Measurements from ENCODE around the gene EXOC3.
"Not testable (repeated sequence)": the region's sequence is repeated elsewhere in the genome, so short reads cannot be mapped to it uniquely, and the experiment has no call there.

The EXOC3 gene

DNA sequence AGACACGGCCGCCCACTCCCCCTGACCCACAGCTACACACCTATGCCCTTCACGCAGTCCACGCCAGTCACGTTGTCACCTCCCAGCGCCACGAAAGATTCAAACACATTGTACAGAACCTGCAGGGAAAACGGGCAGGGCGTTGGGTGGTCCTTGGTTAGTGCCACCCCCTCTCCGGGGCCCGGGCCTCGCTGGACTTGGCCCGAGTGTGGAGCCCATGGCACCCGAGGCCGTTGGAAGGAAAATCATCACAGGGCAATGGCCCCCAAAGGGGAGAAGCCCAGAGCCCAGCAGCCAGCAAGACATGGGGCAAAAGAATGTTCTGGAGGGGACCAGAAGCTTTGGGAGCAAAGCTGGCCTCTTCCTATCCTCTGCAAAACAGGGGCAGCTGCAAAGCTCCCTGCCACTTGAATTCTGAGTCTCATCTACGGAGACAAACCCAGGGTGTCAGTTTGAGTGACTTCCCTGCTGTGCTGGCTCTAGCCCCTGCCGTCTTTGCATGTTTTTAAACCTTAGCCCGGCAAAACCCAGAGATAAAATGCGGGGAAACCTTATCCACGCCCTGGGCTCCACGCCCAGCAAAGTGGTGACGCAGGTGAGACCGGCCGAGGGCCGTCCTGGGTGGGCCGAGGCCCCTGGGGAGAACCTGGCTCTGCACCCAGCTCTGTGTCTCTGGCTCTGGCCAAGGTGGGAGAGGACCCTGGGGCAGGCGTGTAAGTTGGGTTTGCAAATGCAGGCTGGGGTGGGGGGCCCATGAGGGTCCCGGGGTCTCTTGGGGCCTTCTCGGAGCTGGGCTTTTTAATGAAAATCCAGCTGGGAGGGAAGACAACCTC is 42.4 kb downstream of the EXOC3 start:
- no peak for DNase-seq (ENCODE audit: low read depth in 2 of 2)

DNA sequence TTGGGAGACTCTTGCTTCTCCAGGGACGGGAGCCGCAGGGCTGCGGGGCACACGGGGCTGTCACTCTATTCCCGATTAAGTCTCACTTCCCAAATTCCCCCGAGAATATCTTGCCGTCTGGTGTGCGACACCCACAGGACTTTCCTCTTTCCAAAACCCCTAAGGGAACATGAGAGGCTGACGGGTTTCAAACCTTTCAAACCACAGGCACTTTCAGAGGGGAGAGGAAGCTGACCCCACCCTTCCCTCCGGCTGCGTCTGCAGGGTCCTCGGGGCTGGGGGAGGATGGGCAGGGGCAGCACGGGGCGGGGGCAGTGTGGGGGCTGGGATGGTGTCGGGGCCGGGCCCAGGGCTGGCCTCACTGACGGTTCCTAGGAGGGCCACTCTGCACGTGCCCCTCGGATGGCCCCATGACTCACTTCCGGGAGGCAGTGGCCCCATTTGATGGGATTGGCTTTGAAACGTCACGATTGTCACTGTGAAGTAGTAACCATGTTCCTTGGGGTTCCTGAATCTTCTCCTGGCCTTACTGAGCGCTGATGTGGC is 43.0 kb downstream of the EXOC3 start:
- no peak for DNase-seq (ENCODE audit: low read depth in 2 of 2)

DNA sequence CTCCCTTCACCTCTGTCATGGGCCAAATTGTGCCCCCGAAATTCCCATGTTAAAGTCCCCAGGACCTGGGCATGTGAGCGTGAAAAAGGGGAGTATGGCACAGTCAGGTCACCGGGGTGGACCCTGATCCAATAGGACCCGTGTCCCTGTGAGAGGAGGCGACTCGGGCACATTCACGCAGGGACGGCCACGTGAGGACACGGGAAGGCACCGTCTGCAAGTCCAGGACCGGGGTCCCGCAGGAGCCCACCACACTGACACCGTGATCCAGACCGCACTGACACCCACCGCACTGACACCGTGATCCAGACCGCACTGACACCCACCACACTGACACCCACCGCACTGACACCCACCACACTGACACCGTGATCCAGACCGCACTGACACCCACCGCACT is 43.6 kb downstream of the EXOC3 start:
- DNase-seq (ENCODE audit: low read depth in 2 of 2), result not testable (repeated sequence)

DNA sequence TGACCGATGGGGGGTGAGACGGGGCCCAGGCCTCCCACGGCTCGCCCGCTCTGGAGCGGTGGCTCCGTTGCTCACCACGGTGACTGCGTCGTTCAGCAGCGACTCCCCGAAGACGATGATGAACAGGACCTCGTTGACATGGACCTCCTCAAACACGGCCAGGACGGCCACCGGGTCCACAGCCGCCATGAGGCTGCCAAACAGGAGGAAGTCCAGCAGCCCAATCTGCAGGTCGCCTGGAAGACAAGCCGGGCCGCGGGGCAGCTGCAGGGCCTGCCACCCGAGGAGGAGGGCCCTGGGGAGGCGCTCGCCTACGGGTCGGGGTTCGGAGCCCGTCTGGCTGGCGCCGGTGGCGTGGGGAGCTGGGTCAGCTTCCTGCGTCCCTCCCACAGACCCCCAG is 45.3 kb downstream of the EXOC3 start:
- no peak for DNase-seq (ENCODE audit: low read depth in 2 of 2)

GRCh38 chr5:488744-489688 is 46.0 kb downstream of the EXOC3 start:
- no peak for DNase-seq (ENCODE audit: low read depth in 2 of 2)

DNA sequence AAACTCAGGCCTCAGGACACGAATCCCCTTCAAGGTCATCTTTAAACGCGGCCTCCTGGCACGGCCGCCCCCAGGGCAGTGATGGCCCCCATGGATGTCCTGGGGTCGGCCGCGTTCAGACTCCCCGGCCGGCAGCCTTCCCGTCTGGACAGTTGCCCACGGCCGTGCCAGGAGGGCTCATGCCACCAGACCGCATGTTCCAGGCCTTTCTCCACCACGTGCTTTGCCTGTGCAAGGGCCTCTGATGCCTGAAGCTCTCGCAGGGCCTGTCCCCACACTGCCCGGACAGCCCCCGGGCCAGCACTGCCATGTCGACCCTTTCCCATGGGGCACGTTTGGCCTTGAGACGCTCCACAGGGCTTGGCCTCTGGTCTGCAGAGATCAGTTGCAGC is 46.7 kb downstream of the EXOC3 start:
- DNase-seq (ENCODE audit: low read depth in 2 of 2), result no peak

GRCh38 chr5:490116-491106 is 47.4 kb downstream of the EXOC3 start:
- DNase-seq (ENCODE audit: low read depth in 2 of 2), result no peak

GRCh38 chr5:491119-491855 is 48.3 kb downstream of the EXOC3 start:
- DNase-seq (ENCODE audit: low read depth in 2 of 2), result no peak

- DNase-seq (ENCODE audit: low read depth in 2 of 2), result no peak
Measured at GRCh38 chr5:491856-492155, 48.8 kb downstream of the EXOC3 start.

DNA sequence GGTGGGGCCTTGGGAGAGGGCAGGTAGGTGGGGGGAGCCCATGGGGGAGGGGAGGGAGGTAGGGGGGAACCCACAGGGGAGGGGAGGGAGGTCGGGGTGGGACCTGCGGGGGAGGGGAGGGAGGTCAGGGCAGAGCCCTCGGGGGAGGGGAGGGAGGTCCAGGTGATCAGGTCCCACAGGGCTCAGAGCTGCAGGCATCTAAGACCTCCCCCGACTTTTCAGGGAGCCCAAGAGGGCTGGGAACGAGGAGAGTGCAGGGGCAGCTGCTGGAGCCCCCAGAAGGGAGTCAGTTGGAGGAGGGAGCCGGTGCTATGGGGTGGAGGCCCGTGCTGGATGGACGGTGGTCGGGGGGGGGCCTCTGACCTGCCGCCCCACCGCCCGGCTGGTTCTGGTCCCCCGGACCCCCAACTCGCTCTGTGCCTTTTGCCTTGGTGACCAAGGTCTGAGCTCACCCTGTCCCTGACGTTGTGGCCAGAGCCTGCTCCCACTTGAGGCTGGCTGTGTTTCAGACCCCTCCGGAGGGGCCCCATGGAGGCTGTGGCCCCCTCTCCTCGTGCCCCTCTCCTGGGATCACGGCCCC is 49.4 kb downstream of the EXOC3 start:
- DNase-seq (ENCODE audit: low read depth in 2 of 2), result no peak

DNA sequence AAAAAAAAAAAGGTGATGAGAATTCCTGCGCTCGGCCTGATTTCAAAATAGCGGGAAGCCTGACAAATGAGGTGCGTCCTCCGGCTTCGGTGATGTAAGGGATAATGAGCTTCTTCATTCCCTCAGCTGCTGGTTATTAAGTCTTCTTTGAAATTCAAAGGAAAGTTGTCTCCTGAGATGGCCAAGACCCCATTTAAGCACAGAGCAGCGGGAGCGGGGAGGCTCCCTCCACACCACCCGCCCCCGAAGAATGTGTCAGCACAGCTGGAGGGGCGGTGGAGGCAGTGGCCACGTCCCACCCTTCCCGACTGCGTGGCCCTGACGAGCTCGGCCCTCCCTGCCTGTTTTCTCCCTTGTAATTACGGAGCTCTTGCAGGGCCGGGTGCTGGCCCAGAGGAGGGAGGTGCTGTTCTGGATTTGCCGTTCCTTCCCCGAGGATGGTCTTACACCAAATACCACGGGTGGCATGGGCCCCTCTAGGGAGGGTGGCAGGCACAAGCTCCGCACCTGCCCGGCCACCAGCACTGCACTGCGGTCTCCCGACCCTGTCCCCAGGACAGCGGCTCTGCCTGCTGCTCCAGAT is 50.2 kb downstream of the EXOC3 start:
- no peak for DNase-seq (ENCODE audit: low read depth in 2 of 2)

DNA sequence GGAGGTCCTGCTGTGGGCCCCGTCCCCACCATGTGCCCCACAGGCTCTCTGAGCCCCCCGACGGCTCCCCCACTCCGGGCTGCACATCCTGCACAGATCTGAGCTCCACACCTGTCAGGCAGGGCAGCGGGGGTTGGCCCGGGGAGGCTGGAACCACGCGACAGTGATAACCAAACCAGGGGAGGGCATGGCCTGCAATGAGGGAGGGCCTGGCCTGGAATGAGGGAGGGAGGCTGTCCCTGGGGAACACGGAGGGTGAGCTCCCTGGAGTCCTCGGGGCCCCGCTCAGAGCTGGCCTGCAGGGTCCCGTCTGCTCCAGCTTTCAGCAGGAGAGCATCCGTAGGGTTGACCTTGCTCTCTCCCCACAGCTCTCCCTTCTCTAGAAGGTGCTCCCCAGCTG is 50.8 kb downstream of the EXOC3 start:
- DNase-seq (ENCODE audit: low read depth in 2 of 2), result no peak

DNA sequence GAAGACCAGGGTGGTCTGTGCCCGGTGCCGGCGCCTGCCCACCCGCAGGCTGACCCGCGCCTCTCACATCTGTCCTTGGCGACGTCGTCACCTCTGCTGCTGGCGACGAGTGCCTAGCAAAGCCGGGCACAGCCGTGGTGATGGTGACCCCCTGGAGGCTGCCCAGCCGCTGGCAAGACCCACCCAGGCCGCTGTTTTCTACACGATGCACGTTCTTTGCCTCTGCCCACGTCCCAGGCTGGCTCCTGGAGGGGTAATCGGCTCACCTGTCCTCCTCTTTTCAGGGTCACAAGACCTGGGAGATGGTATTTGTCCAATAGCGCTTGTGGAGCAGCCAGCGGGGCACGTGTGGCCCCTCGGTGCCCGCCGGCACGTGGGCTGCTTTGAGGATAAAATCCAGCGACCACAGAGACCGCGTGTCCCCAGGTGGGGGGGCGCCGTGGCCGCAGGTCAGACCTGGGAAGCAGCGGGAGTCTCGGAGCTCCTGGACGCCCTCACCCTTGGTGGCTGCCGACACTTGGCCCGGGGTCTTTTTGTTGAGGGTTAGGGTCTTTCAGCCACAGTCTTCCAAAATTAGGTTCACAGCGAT is 51.8 kb downstream of the EXOC3 start:
- no peak for DNase-seq (ENCODE audit: low read depth in 2 of 2)

- DNase-seq (ENCODE audit: low read depth in 2 of 2), result no peak
Measured at GRCh38 chr5:496028-496427, 53.1 kb downstream of the EXOC3 start.

DNA sequence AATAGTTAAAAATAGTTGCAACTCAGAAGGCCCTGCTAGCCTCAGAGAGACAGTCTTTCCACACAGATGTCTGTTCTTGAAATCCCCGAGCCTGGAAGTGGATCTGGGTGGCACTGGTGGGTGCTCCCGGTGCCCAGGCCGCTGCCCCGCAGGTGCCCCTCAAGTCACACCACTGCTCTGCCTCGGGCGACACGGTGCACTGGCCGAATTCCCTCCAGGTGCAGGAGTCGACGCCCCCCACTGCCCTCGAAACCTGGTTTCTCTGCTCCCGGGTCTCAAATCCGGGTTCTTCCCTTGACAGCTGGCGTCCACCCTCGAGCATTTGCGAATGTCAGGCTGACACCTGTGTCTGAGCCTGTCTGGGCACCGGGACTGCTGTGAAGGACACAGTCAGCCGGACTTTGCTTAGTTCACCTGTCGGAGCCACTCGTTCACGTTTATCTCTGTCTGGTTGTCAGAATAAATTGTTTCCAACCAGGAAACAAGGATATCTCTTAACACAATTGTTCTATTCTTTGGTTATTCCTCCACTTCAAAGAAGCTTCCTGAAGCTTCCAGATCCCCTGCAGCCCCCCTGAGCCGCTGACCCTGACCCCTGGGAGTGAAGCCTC is 54.2 kb downstream of the EXOC3 start:
- DNase-seq (ENCODE audit: low read depth in 2 of 2), result no peak

GRCh38 chr5:497871-498509 is 55.0 kb downstream of the EXOC3 start:
- no peak for DNase-seq (ENCODE audit: low read depth in 2 of 2)

- DNase-seq (ENCODE audit: low read depth in 2 of 2), result no peak
Measured at GRCh38 chr5:499233-500209, 56.5 kb downstream of the EXOC3 start.

DNA sequence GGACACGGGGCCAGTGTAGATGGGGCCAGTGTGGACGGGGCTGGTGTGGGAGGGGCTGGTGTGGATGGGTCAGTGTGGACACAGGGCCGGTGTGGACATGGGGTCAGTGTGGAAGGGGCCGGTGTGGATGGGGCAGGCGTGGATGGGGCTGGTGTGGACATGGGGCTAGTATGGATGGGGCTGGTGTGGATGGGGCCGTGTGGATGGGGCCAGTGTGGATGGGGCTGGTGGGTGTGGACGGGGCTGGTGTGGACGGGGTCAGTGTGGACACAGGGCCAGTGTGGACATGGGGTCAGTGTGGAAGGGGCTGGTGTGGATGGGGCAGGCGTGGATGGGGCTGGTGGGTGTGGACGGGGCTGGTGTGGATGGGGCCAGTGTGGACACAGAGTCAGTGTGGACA is 57.5 kb downstream of the EXOC3 start:
- no peak for DNase-seq (ENCODE audit: low read depth in 2 of 2)
